ENCODE measurements around the gene DSE. TPM values are rescaled to one million over a fixed set of nuclear protein-coding genes. Genes with fewer than 3 reads are reported as not detected.

Gene DSE
- total RNA-seq, 1 experiment from 2014 or later, result 37.8 TPM

DNA sequence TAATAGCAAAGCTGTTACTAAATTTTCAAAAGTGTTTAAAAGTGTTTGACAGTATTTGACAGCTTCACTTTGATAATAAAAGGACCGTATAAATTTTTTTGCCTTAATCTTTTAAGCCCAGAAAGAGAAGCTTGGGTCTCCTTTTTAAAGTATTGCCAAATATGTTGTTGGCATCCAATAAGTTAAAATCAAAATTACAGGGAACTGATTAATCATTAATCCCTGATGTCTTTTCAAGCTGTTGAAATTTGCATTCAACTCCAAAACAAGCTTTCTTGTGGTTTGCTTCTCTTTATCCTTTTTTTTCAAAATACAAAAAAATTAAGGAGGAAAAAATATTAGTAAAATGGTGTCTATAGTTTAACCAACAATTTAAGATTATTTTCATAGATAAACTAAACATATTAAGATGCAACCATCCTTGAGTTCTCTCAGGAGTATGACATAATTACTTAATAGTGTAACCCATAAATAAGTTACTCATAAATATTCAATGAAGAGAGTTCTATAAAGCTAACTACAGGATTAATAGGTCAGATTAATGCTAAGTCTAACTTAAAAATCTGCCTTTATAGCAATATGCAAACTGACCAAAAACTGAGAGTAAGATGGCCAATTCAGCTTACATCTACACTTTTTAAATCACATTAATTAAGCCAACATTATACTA lies 63.4 kb downstream of the DSE start:
- in situ Hi-C loops (cut with HindIII; ENCODE audit: low sequenced_read_pairs), result no loop called here
- DNase-seq (ENCODE audit: low spot score), result no peak

DNA sequence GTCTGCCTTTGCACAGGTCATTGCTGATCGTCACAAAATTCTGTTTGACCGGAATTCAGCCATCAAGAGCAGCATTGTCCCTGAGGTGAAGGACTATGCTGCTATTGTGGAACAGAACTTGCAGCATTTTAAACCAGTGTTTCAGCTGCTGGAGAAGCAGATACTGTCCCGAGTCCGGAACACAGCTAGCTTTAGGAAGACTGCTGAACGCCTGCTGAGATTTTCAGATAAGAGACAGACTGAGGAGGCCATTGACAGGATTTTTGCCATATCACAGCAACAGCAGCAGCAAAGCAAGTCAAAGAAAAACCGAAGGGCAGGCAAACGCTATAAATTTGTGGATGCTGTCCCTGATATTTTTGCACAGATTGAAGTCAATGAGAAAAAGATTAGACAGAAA lies 65.8 kb downstream of the DSE start:
- DNase-seq (ENCODE audit: low spot score), result no peak
- in situ Hi-C loops (cut with HindIII; ENCODE audit: low sequenced_read_pairs), result no loop called here

DNA sequence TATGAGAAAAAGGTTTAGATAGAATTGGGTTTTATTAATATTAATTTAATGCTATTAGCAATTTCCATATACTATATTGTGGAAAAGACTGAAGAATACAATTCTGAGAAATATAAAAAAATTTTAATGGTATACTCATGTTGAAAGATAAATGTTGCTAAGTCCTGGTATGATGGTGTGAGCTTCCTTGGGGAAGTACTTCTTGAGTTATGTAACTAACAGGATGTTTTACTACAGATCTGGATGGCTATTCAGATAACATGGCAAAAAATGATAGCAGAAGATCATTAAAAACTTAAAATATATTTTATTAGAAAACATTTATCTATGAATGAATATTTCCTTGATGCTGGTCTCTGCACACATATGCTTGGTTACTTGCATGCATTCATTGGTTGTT lies 66.9 kb downstream of the DSE start:
- DNase-seq (ENCODE audit: low spot score), result no peak
- in situ Hi-C loops (cut with HindIII; ENCODE audit: low sequenced_read_pairs), result no loop called here

DNA sequence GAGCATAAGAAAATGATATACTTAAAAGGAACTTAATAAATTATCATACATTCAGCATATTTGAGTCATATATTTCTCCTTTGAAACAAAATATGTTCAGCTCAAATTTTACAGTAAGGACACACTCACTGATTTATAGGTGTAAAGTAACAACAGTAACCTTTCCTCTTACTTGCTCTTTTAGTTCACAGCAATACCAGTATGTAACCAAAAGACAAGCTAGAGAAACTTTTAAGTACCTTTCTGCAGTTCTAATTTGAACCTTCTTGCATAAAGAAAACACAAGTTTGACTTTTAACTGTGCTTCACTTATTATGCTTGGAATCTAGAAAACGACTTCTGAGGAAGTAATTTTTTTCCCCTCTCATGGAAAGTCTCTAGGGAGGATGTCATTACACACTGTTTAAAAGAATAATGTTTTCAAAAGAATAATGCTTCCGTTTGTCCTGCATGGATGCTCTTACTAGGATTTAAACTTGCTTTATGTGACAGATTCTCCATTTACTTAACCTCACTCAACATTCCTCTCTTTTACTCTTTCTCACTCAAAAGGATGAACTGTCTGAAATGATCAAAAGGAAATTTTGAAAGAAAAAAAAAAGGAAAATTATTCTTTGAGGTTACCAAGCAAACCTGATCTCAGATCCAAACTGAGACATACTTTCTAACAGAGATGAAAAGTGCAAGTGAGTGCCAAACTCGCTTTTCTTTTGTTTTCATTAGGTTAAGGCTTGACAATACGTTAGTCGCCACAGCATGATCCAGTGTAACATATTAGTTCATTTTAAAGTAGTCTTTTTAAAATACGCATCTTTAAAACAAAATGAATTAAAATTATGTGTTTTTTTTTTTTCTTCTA lies 68.1 kb downstream of the DSE start:
- in situ Hi-C loops (cut with HindIII; ENCODE audit: low sequenced_read_pairs), result no loop called here
- no peak for DNase-seq (ENCODE audit: low spot score)

DNA sequence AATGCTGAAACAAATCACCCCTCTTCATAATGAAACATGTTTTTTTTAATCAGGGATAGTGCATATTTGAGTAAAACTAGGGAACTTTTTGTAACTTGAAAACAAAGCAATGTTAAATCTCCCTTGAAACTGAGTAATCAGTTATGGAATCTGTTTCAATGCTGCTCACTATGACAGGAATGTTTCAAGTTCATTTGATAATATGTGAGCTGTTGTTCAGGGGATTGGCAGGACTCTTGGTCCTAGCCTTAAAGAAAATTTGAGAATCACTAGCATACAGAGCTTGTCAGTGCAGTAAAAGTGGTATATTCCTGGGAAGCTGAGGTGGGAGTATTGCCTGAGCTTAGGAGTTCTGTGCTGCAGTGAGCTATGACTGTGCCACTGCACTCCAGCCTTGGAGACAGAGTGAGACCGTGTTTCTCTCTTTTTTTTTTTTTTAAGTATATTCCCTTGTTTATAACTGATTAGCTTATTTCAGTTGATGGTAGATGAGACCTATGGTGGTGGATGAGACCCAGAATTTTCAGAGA lies 68.8 kb downstream of the DSE start:
- in situ Hi-C loops (cut with HindIII; ENCODE audit: low sequenced_read_pairs), result no loop called here
- no peak for DNase-seq (ENCODE audit: low spot score)

DNA sequence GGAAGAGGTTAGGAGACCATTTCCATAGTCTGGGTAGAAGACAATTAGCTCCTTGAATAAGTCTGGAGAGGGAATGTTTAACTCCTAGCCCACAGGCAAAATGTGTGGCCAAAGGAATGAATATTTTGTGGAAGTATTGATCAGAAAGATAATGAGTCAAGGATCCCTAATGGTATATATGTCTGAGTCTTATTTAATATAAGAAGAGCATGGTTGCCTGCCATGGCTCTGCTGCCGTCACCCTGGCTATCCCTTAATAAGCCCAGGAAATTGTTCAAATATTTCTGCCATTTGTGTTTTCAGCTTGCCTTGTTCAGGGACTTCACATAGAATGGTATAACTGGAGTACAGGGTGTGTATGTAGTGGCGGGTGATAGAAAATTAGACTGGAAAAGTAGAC lies 72.4 kb downstream of the DSE start:
- in situ Hi-C loops (cut with HindIII; ENCODE audit: low sequenced_read_pairs), result no loop called here
- DNase-seq (ENCODE audit: low spot score), result no peak

DNA sequence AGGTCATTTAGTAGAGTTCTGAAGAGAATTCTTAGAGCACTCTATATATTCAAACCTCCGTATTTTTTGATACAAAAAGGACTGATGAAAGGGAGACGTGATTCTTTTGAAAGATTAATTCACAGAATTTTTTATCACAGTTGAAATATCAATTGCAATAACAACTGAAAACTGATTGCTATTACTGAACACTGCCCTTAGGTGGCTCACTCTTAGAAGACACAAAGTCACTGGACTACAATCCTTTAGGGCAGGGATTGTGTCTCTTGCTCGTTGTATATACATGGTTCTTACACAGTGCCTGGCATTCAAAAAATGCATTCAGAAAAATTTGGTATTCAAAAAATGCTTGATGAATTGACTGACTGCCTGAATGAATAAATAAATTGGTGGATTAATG lies 73.3 kb downstream of the DSE start:
- peak; percentile 17 for DNase-seq (ENCODE audit: low spot score)
- in situ Hi-C loops (cut with HindIII; ENCODE audit: low sequenced_read_pairs), result no loop called here

DNA sequence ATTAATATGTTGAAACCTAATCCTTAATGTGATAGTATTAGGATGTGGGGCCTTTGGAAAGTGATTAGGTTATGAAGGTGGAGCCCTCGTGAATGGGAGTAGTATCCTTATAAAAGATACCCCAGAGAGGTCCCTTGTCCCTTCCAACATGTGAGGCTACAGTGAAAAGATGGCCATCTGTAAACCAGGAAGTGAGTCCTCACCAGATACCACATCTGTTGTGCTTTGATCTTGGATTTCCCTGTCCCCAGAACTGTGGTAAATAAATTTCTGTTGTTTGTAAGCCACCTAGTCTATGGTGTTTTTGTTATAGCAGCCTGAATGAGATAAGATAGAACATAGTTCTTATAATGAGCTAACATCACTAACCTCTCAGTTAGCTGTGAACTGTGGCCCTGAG lies 73.8 kb downstream of the DSE start:
- in situ Hi-C loops (cut with HindIII; ENCODE audit: low sequenced_read_pairs), result no loop called here

DNA sequence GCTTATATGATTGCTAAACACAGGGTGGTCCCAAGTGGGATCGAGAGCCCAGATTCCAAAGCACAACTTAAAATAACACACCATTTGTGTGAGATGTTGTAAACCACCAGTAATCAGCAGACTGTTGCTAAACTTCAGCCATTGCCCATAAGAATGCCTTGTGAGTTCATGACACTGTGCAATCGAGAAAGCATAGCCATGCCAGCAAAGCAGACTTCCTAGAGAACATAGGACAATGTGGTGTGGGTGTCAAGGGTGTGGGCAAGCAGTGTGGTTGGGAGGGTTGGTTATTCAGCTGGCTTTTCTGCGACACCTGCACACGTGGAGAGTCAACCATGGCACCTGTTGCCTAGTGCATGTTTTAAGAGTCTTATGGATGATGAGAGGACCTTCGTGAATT lies 74.4 kb downstream of the DSE start:
- in situ Hi-C loops (cut with HindIII; ENCODE audit: low sequenced_read_pairs), result no loop called here
- DNase-seq (ENCODE audit: low spot score), result no peak

More for the DNA sequence above, 73.8 kb downstream of the DSE start:
- no peak for DNase-seq (ENCODE audit: low spot score)

DNA sequence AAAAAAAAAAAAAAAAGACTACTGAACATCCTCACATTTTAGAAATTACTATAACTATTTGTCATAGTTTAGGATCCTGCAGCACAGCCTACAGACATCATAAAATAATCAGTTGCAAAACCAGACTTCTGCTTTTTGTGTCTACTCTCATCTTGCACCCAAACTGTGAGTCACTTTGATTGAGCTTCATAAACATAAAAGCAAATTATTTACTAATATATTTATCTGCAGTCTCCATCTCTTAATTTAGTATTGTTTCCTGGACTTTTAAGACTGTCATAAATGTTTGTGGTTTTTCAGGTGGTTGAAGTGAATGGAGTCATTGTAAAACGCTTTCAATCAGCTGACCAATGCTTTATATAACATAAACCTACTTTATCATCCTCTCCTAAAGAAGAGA lies 75.7 kb downstream of the DSE start:
- in situ Hi-C loops (cut with HindIII; ENCODE audit: low sequenced_read_pairs), result no loop called here
- no peak for DNase-seq (ENCODE audit: low spot score)

DNA sequence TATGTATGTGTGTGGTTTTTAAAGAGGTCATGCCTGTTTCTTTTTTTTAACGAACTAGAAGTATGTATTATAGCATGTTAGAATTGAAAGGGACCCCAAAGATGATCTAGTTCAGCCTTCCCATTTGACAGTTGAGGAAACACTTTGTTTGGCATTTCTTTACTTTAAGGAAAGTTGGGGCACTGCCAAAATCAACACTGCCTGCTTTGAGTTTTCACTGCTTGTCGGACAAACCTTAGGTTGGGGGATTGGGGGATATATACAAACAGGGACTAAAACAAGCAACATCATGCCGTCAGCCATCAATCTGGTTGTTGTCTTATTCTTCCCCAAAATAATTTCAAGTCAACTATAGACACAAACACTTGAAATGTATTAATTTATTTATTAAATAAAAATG lies 76.3 kb downstream of the DSE start:
- no peak for DNase-seq (ENCODE audit: low spot score)
- in situ Hi-C loops (cut with HindIII; ENCODE audit: low sequenced_read_pairs), result no loop called here

DNA sequence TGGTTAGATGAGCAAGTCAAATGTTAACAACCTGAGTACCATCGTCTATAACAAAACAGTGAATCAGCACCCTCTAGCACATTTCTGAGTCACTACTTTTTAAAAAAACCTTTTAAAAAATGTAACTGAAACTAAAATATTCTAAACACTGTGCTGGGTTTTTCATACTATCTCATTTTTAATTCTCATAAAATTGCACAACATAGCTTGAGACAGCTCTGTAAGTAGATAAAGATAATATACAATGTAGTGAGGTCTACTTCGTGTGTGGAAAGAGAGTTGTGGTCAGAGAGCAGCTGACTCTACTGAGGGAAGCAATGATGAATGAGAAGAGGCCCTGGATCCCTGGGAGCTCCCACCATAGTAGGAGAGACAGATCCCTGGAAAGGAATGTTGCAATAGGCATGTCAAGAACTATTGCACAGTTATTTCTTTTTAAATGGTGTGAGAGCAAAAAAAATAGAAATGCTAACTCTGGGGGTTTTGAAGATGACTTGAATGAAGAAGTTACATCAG lies 76.8 kb downstream of the DSE start:
- no peak for DNase-seq (ENCODE audit: low spot score)
- in situ Hi-C loops (cut with HindIII; ENCODE audit: low sequenced_read_pairs), result no loop called here

DNA sequence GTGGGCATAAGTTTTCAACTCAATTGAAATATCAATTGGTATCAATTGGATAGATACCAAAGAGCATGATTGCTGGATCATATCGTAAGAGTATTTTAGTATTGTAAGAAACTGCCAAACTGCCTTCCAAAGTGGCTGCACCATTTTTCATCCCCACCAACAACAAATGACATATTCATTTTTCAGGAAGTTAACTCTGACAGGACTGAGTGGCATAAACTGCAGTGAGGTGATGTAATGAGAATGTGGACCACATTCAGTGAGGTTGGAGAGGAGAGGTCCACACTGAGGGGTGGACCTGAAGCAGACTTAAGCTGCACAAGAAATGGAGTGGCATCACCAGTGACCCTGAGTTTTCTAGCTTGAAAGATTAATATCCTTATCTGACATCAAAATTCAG lies 78.8 kb downstream of the DSE start:
- no peak for DNase-seq (ENCODE audit: low spot score)
- in situ Hi-C loops (cut with HindIII; ENCODE audit: low sequenced_read_pairs), result no loop called here

DNA sequence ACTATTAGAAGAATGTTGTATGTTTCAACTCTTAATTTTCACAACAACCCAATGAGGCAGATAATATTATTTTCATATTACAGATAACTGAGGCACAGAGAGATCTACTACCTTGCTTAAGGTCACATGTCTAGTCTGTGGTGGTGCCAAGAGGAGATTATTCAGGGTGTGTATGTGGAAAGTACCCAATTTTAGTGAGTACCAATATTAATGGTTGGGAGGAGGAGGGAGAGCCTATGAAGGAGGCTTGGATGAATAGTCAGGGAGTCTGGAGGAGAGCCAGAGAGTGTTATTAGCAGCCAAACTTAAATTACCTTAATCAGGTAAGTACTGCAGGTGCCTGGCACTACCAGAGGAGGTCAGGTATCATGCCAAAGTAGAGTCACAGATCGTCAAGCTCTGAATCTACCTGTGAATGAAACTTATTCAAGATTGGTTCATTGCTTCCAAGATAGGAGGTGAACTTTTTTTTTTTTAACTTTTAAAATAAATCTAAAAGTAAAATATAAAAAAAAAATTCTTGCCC lies 79.5 kb downstream of the DSE start:
- in situ Hi-C loops (cut with HindIII; ENCODE audit: low sequenced_read_pairs), result no loop called here
- DNase-seq (ENCODE audit: low spot score), result no peak

DNA sequence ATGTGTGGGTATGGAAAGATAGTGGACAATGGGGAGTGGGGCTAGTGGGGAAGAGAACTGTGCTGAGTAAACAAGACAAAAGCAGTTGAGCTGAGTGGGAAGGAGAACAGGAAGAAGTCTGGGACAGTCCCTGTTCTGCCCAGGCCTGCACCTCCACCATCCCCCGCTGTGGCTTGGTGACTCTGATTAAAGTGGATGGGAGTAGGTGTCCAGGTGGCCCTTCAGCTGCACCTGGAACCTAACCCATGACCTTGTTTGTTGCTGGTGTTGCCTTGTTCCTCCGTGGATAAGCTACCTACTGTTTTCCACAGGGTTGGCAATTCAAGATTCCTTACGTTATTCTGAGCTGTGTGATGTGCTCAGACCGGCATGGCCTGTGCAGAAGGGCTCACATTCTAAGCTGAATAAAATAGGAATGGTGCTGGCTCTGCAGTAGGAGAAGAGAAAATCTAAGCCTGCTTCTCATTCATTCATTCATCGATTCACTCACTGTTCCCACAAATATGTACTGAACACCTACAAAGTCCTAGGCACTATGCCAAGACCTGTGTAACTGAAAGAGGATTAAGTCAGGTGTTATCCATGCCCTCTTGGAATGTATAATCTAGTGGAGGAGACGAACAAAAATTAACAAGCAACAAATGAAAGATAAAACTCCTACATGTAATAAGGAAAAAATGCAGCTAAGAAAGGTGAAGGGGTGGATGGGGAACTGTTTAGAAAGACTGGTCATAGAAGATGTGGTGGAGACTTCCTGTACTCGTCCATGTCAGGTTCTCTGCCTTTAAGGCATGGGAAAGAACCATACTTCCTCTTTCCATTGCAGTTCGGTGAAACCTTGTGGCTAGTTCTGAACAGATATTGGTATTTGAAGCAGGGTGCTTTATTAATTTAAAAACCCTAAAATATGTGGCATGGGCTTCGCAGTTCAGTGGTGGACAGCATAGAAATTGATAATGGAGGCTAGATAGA lies 80.3 kb downstream of the DSE start:
- DNase-seq (ENCODE audit: low spot score), result no peak

DNA sequence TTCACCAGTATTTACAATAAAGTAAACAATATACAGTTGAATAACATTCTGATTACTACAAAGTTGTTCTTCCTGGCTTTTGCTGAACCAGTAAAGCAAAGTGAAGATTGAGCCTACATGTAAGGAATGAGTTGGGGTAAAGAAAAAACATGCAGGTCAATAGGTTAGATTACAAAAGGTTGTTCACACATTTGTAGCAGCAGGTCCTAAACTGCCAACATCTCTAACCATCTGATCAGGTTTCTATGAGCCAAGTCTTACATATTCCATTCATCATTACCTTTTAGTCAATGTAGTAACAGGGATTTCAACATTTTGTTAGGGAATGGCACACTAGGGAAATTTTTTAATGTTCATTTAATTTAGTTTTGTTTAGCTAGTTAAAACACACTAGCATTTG lies 81.2 kb downstream of the DSE start:
- no peak for DNase-seq (ENCODE audit: low spot score)
- in situ Hi-C loops (cut with HindIII; ENCODE audit: low sequenced_read_pairs), result no loop called here

More for the DNA sequence above, 80.3 kb downstream of the DSE start:
- in situ Hi-C loops (cut with HindIII; ENCODE audit: low sequenced_read_pairs), result no loop called here

DNA sequence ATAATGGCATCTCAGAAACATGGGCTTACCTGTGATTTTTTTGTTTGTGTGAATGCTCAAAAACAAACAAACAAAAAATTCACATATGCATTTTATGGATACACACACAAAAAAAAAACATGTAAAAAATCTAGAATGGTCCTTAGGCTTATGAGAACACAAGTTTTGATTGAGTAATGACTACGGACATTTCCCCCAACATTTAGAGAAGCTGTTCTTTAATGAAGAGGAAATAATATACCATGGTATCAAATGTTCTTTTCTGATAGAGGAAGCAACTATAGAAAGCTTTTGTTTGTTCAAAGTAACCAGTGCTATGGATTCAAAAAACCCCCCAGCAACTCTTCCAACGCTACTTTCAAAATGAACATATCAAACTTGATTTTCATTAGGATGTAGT lies 81.8 kb downstream of the DSE start:
- in situ Hi-C loops (cut with HindIII; ENCODE audit: low sequenced_read_pairs), result no loop called here
- DNase-seq (ENCODE audit: low spot score), result no peak

DNA sequence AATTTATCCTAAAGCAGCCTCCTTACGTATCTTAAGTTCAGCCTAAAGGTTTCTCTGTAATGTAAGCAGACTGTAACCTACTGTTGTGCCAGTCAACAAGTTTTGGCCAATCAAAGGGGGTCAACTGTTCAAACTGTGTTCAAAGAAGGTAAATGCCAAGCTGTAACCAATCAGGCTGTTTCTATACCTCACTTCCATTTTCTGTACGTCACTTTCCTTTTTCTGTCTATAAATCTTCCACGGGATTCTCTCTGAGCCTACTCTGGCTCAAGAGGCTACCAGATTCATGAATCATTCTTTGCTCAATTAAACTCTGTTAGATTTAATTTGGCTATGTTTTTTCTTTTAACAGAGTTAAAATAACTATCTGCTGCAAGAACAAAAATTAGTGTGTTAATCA lies 85.4 kb downstream of the DSE start:
- in situ Hi-C loops (cut with HindIII; ENCODE audit: low sequenced_read_pairs), result no loop called here
- DNase-seq (ENCODE audit: low spot score), result no peak

DNA sequence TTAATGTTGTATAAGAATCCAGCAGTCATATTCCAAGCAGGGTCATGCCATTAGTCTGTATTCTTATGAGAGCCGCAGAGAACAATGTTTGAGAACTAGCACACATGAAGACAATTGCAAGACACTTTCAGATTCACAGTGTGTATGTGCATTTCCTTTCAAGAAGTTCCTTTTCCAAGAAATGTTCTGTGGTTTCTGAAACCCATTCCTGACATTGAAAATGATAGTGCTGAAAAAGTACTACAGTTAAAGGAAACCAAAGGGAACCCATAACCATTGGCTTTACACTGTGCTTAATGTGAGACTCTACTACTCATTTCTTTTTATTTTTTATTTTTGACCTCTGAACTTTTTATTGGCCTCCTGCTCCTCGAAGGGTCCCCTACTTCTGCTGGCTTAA lies 86.2 kb downstream of the DSE start:
- DNase-seq (ENCODE audit: low spot score), result no peak
- in situ Hi-C loops (cut with HindIII; ENCODE audit: low sequenced_read_pairs), result no loop called here

All from G401 (cell line).